GM12878 (cell line): ENCODE results near the gene DFFA. TPM values are rescaled to one million over a fixed set of nuclear protein-coding genes. Genes with fewer than 3 reads are reported as not detected.

Experiments used
- ATAC-seq: fragments of 200-7000 bp; cut with Tn5 transposase; 3 replicates; pipeline ENCODE4 v1.9.1; 2020; ENCODE audit warnings: mild to moderate bottlenecking, moderate library complexity
- BruUV-seq: library from RNA; stranded (reverse); fragments of 400-500 nt; replicated peaks from 2 replicates; lab custom pipeline; 2021; lab: Mats Ljungman, UMichigan
- CTCF ChIA-PET: fragments of 300-600 bp; sonication (Branson Sonifier 250); formaldehyde crosslinking; extraction: SDS; loops from one replicate; lab custom pipeline; 2021; ENCODE audit warnings: inconsistent platforms; lab: Yijun Ruan, JAX
- POLR2A ChIA-PET: fragments of 350-600 bp; formaldehyde crosslinking; extraction: SDS; loops from one replicate; lab custom pipeline; 2021; ENCODE audit warnings: inconsistent platforms; lab: Charles Lee
- RAD21 ChIA-PET: fragments of 300-600 bp; sonication (Branson Sonifier 250); formaldehyde crosslinking; loops from one replicate; lab custom pipeline; 2023; ENCODE audit warnings: antibody characterized with exemption; ENCODE audit not compliant: unreplicated experiment; lab: Charles Lee
- SMC1A ChIA-PET: fragments of 300-600 bp; sonication (Branson Sonifier 250); formaldehyde crosslinking; loops from one replicate; lab custom pipeline; 2023; ENCODE audit not compliant: unreplicated experiment, uncharacterized antibody; lab: Charles Lee
- DNase-seq: peaks from one replicate; pipeline ENCODE4 v3.0.0-alpha.2; 2011; ENCODE audit warnings: low read depth, low spot score
- FAIRE-seq: peaks from 3 replicates; lab custom pipeline; 2011; peaks lifted over from hg19 to GRCh38; lab: Jason Lieb, UNC
- H2AFZ ChIP-seq: 2 replicates; pipeline ENCODE4 v1.6.0; 2011; ENCODE audit warnings: low read depth, low read length, control low read depth; ENCODE audit not compliant: control insufficient read depth
- H3K27ac ChIP-seq: 2 replicates; pipeline ENCODE4 v1.5.1; 2011; ENCODE audit warnings: control low read depth; ENCODE audit not compliant: control insufficient read depth, insufficient read depth
- H3K27me3 ChIP-seq, 2 experiments: replicated peaks in 1 of 2; 2 replicates each; pipeline versions ENCODE4 v1.6.0 to v1.6.1; 2011; ENCODE audit warnings: low read length in 1 of 2; ENCODE audit not compliant: control insufficient read depth in 2 of 2, insufficient read depth in 2 of 2
- H3K36me3 ChIP-seq, 2 experiments: 2 replicates each; pipeline ENCODE4 v1.5.1; 2011; ENCODE audit warnings: low read length in 1 of 2; ENCODE audit not compliant: control insufficient read depth in 2 of 2, insufficient read depth in 2 of 2
- H3K4me1 ChIP-seq: 2 replicates; pipeline ENCODE4 v1.6.1; 2011; ENCODE audit warnings: mild to moderate bottlenecking, low read length, moderate library complexity, mixed read lengths; ENCODE audit not compliant: control insufficient read depth, insufficient read depth
- H3K4me2 ChIP-seq: 2 replicates; pipeline ENCODE4 v1.6.0; 2011; ENCODE audit warnings: control low read depth; ENCODE audit not compliant: control insufficient read depth, insufficient read depth
- H3K4me3 ChIP-seq: fragments of 200-600 bp; sonication (generic); 2 replicates; pipeline ENCODE4 v1.5.1; 2016
- H3K79me2 ChIP-seq: 2 replicates; pipeline ENCODE4 v1.6.0; 2011; ENCODE audit warnings: low read length; ENCODE audit not compliant: control insufficient read depth, insufficient read depth
- H3K9ac ChIP-seq: 2 replicates; pipeline ENCODE4 v1.8.0; 2011; ENCODE audit warnings: low read length, control low read depth, mixed read lengths; ENCODE audit not compliant: control insufficient read depth, insufficient read depth
- H3K9me3 ChIP-seq: replicated peaks from 3 replicates; pipeline ENCODE4 v1.5.1; 2011; ENCODE audit warnings: mild to moderate bottlenecking, low read length; ENCODE audit not compliant: control insufficient read depth, insufficient read depth
- H4K20me1 ChIP-seq: 2 replicates; pipeline ENCODE4 v1.6.0; 2011; ENCODE audit not compliant: control insufficient read depth, insufficient read depth
- CBFB ChIP-seq: IDR thresholded peaks from 2 replicates; pipeline ENCODE4 v1.6.1; 2016; ENCODE audit warnings: antibody characterized with exemption, low read depth
- FOS ChIP-seq: IDR thresholded peaks from 3 replicates; pipeline ENCODE4 v1.6.1; 2011; ENCODE audit warnings: borderline replicate concordance; ENCODE audit not compliant: insufficient read length; ENCODE audit errors: extremely low read depth
- KAT2A ChIP-seq: conservative IDR thresholded peaks from 2 replicates; pipeline ENCODE4 v1.6.1; 2011; ENCODE audit warnings: low read depth, low read length; ENCODE audit not compliant: control insufficient read depth
- MAX ChIP-seq: IDR thresholded peaks from 2 replicates; pipeline ENCODE4 v1.6.1; 2012; ENCODE audit warnings: low read depth, low read length, improper control_type of control experiment
- MXI1 ChIP-seq: fragments of 150-350 bp; IDR thresholded peaks from 2 replicates; pipeline ENCODE4 v1.6.1; 2011; ENCODE audit warnings: low read depth, mild to moderate bottlenecking, inconsistent platforms, low read length, improper control_type of control experiment
- NBN ChIP-seq: fragments of 450-650 bp; IDR thresholded peaks from 2 replicates; pipeline ENCODE4 v1.6.1; 2016
- NFIC ChIP-seq: IDR thresholded peaks from 2 replicates; pipeline ENCODE4 v1.6.1; 2012; ENCODE audit warnings: low read depth, mild to moderate bottlenecking, inconsistent platforms, low read length, moderate library complexity
- POLR2AphosphoS5 ChIP-seq: IDR thresholded peaks from 2 replicates; pipeline ENCODE4 v1.6.1; 2011; ENCODE audit warnings: mild to moderate bottlenecking, low read length, inconsistent platforms
- RELA ChIP-seq: fragments of 450-650 bp; IDR thresholded peaks from 2 replicates; pipeline ENCODE4 v1.8.0; 2014; ENCODE audit warnings: borderline replicate concordance; ENCODE audit not compliant: partially characterized antibody
- SIX5 ChIP-seq: IDR thresholded peaks from 2 replicates; pipeline ENCODE4 v1.6.1; 2011; ENCODE audit warnings: mild to moderate bottlenecking, low read depth, low read length, moderate library complexity; ENCODE audit not compliant: severe bottlenecking
- STAT3 ChIP-seq: IDR thresholded peaks from 2 replicates; pipeline ENCODE4 v1.6.1; 2011; ENCODE audit warnings: low read depth, low read length, improper control_type of control experiment
- YBX1 ChIP-seq: fragments of 450-650 bp; IDR thresholded peaks from 2 replicates; pipeline ENCODE4 v1.6.1; 2016; ENCODE audit warnings: antibody characterized with exemption
- ZBTB11 ChIP-seq: fragments of 450-650 bp; formaldehyde crosslinking; IDR thresholded peaks from 2 replicates; pipeline ENCODE4 v1.5.0; 2022; ENCODE audit warnings: mild to moderate bottlenecking, missing genetic modification characterization
- WGBS: methylation state at CpG from one replicate; pipeline ENCODE4 v1.1.6; 2016; ENCODE audit warnings: low lambda C conversion rate; ENCODE audit not compliant: insufficient replicate concordance, insufficient coverage; ENCODE audit errors: missing lambda C conversion rate; 5-methylcytosine and 5-hydroxymethylcytosine counted together
- in situ Hi-C: fragments of 300-500 bp; cut with MboI; formaldehyde crosslinking; loops from 9 replicates; pipeline ENCODE4 v1.14.3; 2018; ENCODE audit warnings: mixed read lengths
- intact Hi-C: fragments of 100-400 bp; cut with micrococcal nuclease; formaldehyde crosslinking; loops from one replicate; pipeline ENCODE4 v1.14.2; 2022; ENCODE audit not compliant: unreplicated experiment
- polyA plus RNA-seq, 11 experiments: library from polyadenylated mRNA; depleted of rRNA in 4 of 11; unstranded in 6 of 11; stranded (reverse) in 5 of 11; fragments of >200 nt; fragmentation: Nextera tagmentation in 4 of 11; fragmentation: Illumina TruSeq in 1 of 11; extraction: Ambion mirVana in 4 of 11; extraction: Trizol in 1 of 11; gene quantifications; 1 replicate in 1 of 11; 2 replicates in 10 of 11; pipeline versions ENCODE4 v1.2.1 to v1.2.3, GENCODE V29; 2011 to 2016; ENCODE audit warnings: inconsistent platforms in 2 of 11, missing spikeins in 2 of 11, low read depth in 1 of 11
- total RNA-seq, 4 experiments: library from RNA; depleted of rRNA in 3 of 4; stranded (reverse); fragments of >200 nt in 3 of 4; fragmentation: Illumina TruSeq in 1 of 4; extraction: Trizol in 1 of 4; gene quantifications; 2 replicates each; pipeline versions ENCODE4 v1.2.1 to v1.2.3, GENCODE V29; 2013 to 2021

Gene DFFA
- total and polyA plus RNA-seq, 10 of the 15 experiments (the other 5 are each of a cell fraction or from before 2014, with no cell fraction given) = 37.4 to 83.8 (median 52.4) TPM

- ChIA-PET CTCF (interaction anchor here (0.8 to 1.3 kb wide), 3 partner anchors 19 to 39 kb away, joined by 4 to 8 read pairs (median 4); partner anchors contain the start of gene CENPS), POLR2A (interaction anchor here (0.6 to 1.2 kb wide), 2 partner anchors 10 to 25 kb away, joined by 3 read pairs; no protein-coding TSS in a partner anchor)
These were observed 16.3 kb downstream of the DFFA start for GRCh38 chr1:10456048-10456447.

GRCh38 chr1:10451287-10451686, 21.0 kb downstream of the DFFA start:
- Histone ChIP-seq H3K9me3 (no peaks in the 10 kb centered on the region; the same call in 2 of the 3 replicates), H3K27ac (no peak overlapping the region), H3K4me2 (no peak overlapping the region), H3K9ac (no peak overlapping the region), H3K27me3 (no peaks in the 10 kb centered on the region), H2AFZ (no peak overlapping the region), H3K4me3 (no peak overlapping the region), H3K36me3 (no peaks in the 10 kb centered on the region), H4K20me1 (no peaks in the 10 kb centered on the region), H3K4me1 (no peaks in the 10 kb centered on the region), H3K79me2 (no peaks in the 10 kb centered on the region)
- BruUV-seq = no TSS peak
- CTCF ChIA-PET = interaction anchor here (0.6 to 0.9 kb wide), 3 partner anchors 35 to 235 kb away, joined by 3 read pairs; no protein-coding TSS in a partner anchor
- intact Hi-C loops (no loop called here), in situ Hi-C loops (no loop called here)
- RAD21 ChIA-PET = no interaction called here
- WGBS = 31% methylated on average over 10 of the region's 10 CpGs
- SMC1A ChIA-PET = interaction anchor here (0.5 to 1.1 kb wide), 3 partner anchors 15 to 41 kb away, joined by 3 read pairs; no protein-coding TSS in a partner anchor
- POLR2A ChIA-PET = interaction anchor here (0.8 kb wide), 1 partner anchor 18 kb away, joined by 3 read pairs; no protein-coding TSS in a partner anchor
- ATAC-seq (no peak), FAIRE-seq (no peak), DNase-seq (no peak)
- TF ChIP-seq NFIC (no peak), NBN (no peak), CBFB (no peak), FOS (no peak), SIX5 (no peak), ZBTB11 (CRISPR knock-in tag) (no peak)

More at GRCh38 chr1:10456048-10456447, 16.3 kb downstream of the DFFA start:
- no peak for TF ChIP-seq MXI1
- TF ChIP-seq YBX1 = no peak
- TF ChIP-seq POLR2AphosphoS5 = no peak
- no peak for TF ChIP-seq KAT2A
- no peak for TF ChIP-seq STAT3
- no peak for TF ChIP-seq MAX
- TF ChIP-seq RELA = no peak
- Histone ChIP-seq H3K79me2 (no peaks in the 10 kb centered on the region), H3K9ac (no peak overlapping the region), H2AFZ (no peak overlapping the region), H4K20me1 (no peaks in the 10 kb centered on the region), H3K4me1 (no peaks in the 10 kb centered on the region; the same call in 1 of the 2 replicates), H3K9me3 (no peaks in the 10 kb centered on the region; the same call in 2 of the 3 replicates), H3K27me3 (no peaks in the 10 kb centered on the region), H3K4me3 (no peak overlapping the region), H3K4me2 (no peak overlapping the region), H3K27ac (no peak overlapping the region), H3K36me3 (no peaks in the 10 kb centered on the region)
- ATAC-seq (no peak), DNase-seq (no peak), FAIRE-seq (no peak)
- in situ Hi-C loops (no loop called here), intact Hi-C loops (no loop called here)
- ChIA-PET SMC1A (interaction anchor here (0.7 to 1.6 kb wide), 4 partner anchors 22 to 671 kb away, joined by 3 to 6 read pairs (median 3); no protein-coding TSS in a partner anchor), RAD21 (interaction anchor here (0.5 to 1.9 kb wide), 4 partner anchors 22 to 654 kb away, joined by 3 to 6 read pairs (median 4); no protein-coding TSS in a partner anchor)
- BruUV-seq = no TSS peak
- WGBS = 94% methylated on average over 5 of the region's 5 CpGs
